ENCODE results near the gene FAM222A. TPM values are rescaled to one million over a fixed set of nuclear protein-coding genes. Genes with fewer than 3 reads are reported as not detected.
A peak's percentile ranks its signal among the peaks of the same experiment; 100 is the strongest.

The FAM222A gene
- total RNA-seq, 1 donor from 2014 or later = 0.58 TPM

- no peaks in the 10 kb centered on the region for H3K36me3 ChIP-seq (ENCODE audit: control insufficient read depth, insufficient read depth, low read length)
- no peak for DNase-seq (ENCODE audit: low read depth)
- no peak overlapping the region for H3K4me3 ChIP-seq (ENCODE audit: low read depth, low read length)
- no peak for TF ChIP-seq CTCF (IDR thresholded peaks at IDR 0.05; ENCODE audit: insufficient read depth, low read length, poor library complexity, severe bottlenecking)
- H3K27me3 ChIP-seq (ENCODE audit: control insufficient read depth, insufficient read depth, low read length) = no peaks in the 10 kb centered on the region
Measured at GRCh38 chr12:109796057-109796456, 82.4 kb downstream of the FAM222A start.

- peak; percentile 17 for TF ChIP-seq CTCF (IDR thresholded peaks at IDR 0.05; ENCODE audit: insufficient read depth, low read length, poor library complexity, severe bottlenecking)
- no peak for DNase-seq (ENCODE audit: low read depth)
- Histone ChIP-seq H3K4me3 (ENCODE audit: low read depth, low read length) (no peak overlapping the region), H3K36me3 (ENCODE audit: control insufficient read depth, insufficient read depth, low read length) (no peaks in the 10 kb centered on the region), H3K27me3 (ENCODE audit: control insufficient read depth, insufficient read depth, low read length) (no peaks in the 10 kb centered on the region)
Measured at GRCh38 chr12:109797905-109798669, 84.5 kb downstream of the FAM222A start.

GRCh38 chr12:109798691-109799090 lies 85.1 kb downstream of the FAM222A start:
- no peak overlapping the region for H3K4me3 ChIP-seq (ENCODE audit: low read depth, low read length)
- DNase-seq (ENCODE audit: low read depth) = no peak
- no peaks in the 10 kb centered on the region for H3K27me3 ChIP-seq (ENCODE audit: control insufficient read depth, insufficient read depth, low read length)
- no peak for TF ChIP-seq CTCF (IDR thresholded peaks at IDR 0.05; ENCODE audit: insufficient read depth, low read length, poor library complexity, severe bottlenecking)
- no peaks in the 10 kb centered on the region for H3K36me3 ChIP-seq (ENCODE audit: control insufficient read depth, insufficient read depth, low read length)

GRCh38 chr12:109800536-109800935 lies 86.9 kb downstream of the FAM222A start:
- DNase-seq (ENCODE audit: low read depth) = no peak
- H3K27me3 ChIP-seq (ENCODE audit: control insufficient read depth, insufficient read depth, low read length) = no peaks in the 10 kb centered on the region
- no peaks in the 10 kb centered on the region for H3K36me3 ChIP-seq (ENCODE audit: control insufficient read depth, insufficient read depth, low read length)
- TF ChIP-seq CTCF (IDR thresholded peaks at IDR 0.05; ENCODE audit: insufficient read depth, low read length, poor library complexity, severe bottlenecking) = no peak
- no peak overlapping the region for H3K4me3 ChIP-seq (ENCODE audit: low read depth, low read length)

GRCh38 chr12:109802828-109803227 lies 89.2 kb downstream of the FAM222A start:
- Histone ChIP-seq H3K36me3 (ENCODE audit: control insufficient read depth, insufficient read depth, low read length) (no peaks in the 10 kb centered on the region), H3K4me3 (ENCODE audit: low read depth, low read length) (no peak overlapping the region), H3K27me3 (ENCODE audit: control insufficient read depth, insufficient read depth, low read length) (no peaks in the 10 kb centered on the region)
- DNase-seq (ENCODE audit: low read depth) = no peak
- TF ChIP-seq CTCF (IDR thresholded peaks at IDR 0.05; ENCODE audit: insufficient read depth, low read length, poor library complexity, severe bottlenecking) = no peak

- no peak overlapping the region for H3K4me3 ChIP-seq (ENCODE audit: low read depth, low read length)
- TF ChIP-seq CTCF (IDR thresholded peaks at IDR 0.05; ENCODE audit: insufficient read depth, low read length, poor library complexity, severe bottlenecking) = no peak
Measured at GRCh38 chr12:109803678-109804077, 90.1 kb downstream of the FAM222A start.

More at GRCh38 chr12:109803678-109804077, 90.1 kb downstream of the FAM222A start:
- DNase-seq (ENCODE audit: low read depth) = no peak
- no peaks in the 10 kb centered on the region for H3K27me3 ChIP-seq (ENCODE audit: control insufficient read depth, insufficient read depth, low read length)
- no peaks in the 10 kb centered on the region for H3K36me3 ChIP-seq (ENCODE audit: control insufficient read depth, insufficient read depth, low read length)
